Measurements from ENCODE around the gene XIRP1. TPM values are rescaled to one million over a fixed set of nuclear protein-coding genes. Genes with fewer than 3 reads are reported as not detected.

The XIRP1 gene
- total RNA-seq, 1 donor from 2014 or later: 0.21 TPM

GRCh38 chr3:39205131-39205530, 12.7 kb upstream of the XIRP1 start:
- Mint-ChIP-seq H3K27ac (ENCODE audit: unreplicated experiment) (no peak overlapping the region), H3K27me3 (ENCODE audit: unreplicated experiment) (peaks cover 2% of the 10 kb centered on the region), H3K9me3 (ENCODE audit: unreplicated experiment) (no peaks in the 10 kb centered on the region), H3K4me1 (ENCODE audit: unreplicated experiment) (peaks cover 26% of the 10 kb centered on the region), H3K36me3 (ENCODE audit: low read depth, unreplicated experiment) (peaks cover 4% of the 10 kb centered on the region), H3K4me3 (ENCODE audit: unreplicated experiment) (no peak overlapping the region)
- no peak for TF ChIP-seq CTCF (IDR thresholded peaks at IDR 0.05; ENCODE audit: unreplicated experiment)
- DNase-seq (ENCODE audit: low spot score): no peak

- TF ChIP-seq CTCF (IDR thresholded peaks at IDR 0.05; ENCODE audit: unreplicated experiment): no peak
- no peak for DNase-seq (ENCODE audit: low spot score)
- H3K27me3 Mint-ChIP-seq (ENCODE audit: unreplicated experiment): peaks cover 2% of the 10 kb centered on the region
- peaks cover 4% of the 10 kb centered on the region for H3K36me3 Mint-ChIP-seq (ENCODE audit: low read depth, unreplicated experiment)
- no peaks in the 10 kb centered on the region for H3K9me3 Mint-ChIP-seq (ENCODE audit: unreplicated experiment)
- no peak overlapping the region for H3K4me3 Mint-ChIP-seq (ENCODE audit: unreplicated experiment)
- peaks cover 21% of the 10 kb centered on the region for H3K4me1 Mint-ChIP-seq (ENCODE audit: unreplicated experiment)
- H3K27ac Mint-ChIP-seq (ENCODE audit: unreplicated experiment): no peak overlapping the region
Observed at GRCh38 chr3:39203860-39204259, 11.5 kb upstream of the XIRP1 start.

- Mint-ChIP-seq H3K36me3 (ENCODE audit: low read depth, unreplicated experiment) (peaks cover 4% of the 10 kb centered on the region), H3K27ac (ENCODE audit: unreplicated experiment) (no peak overlapping the region)
Observed at GRCh38 chr3:39203402-39203801, 11.0 kb upstream of the XIRP1 start.

GRCh38 chr3:39202094-39202493, 9.7 kb upstream of the XIRP1 start:
- H3K36me3 Mint-ChIP-seq (ENCODE audit: low read depth, unreplicated experiment): peaks cover 4% of the 10 kb centered on the region
- TF ChIP-seq CTCF (IDR thresholded peaks at IDR 0.05; ENCODE audit: unreplicated experiment): no peak

More at GRCh38 chr3:39203402-39203801, 11.0 kb upstream of the XIRP1 start:
- Mint-ChIP-seq H3K27me3 (ENCODE audit: unreplicated experiment) (peaks cover 2% of the 10 kb centered on the region), H3K9me3 (ENCODE audit: unreplicated experiment) (no peaks in the 10 kb centered on the region), H3K4me1 (ENCODE audit: unreplicated experiment) (peaks cover 18% of the 10 kb centered on the region), H3K4me3 (ENCODE audit: unreplicated experiment) (no peak overlapping the region)
- no peak for TF ChIP-seq CTCF (IDR thresholded peaks at IDR 0.05; ENCODE audit: unreplicated experiment)
- no peak for DNase-seq (ENCODE audit: low spot score)

GRCh38 chr3:39196671-39197356, 4.4 kb upstream of the XIRP1 start:
- peaks cover 4% of the 10 kb centered on the region for H3K4me1 Mint-ChIP-seq (ENCODE audit: unreplicated experiment)
- TF ChIP-seq CTCF (IDR thresholded peaks at IDR 0.05; ENCODE audit: unreplicated experiment): no peak
- no peak for DNase-seq (ENCODE audit: low spot score)
- H3K27ac Mint-ChIP-seq (ENCODE audit: unreplicated experiment): no peak overlapping the region
- no peaks in the 10 kb centered on the region for H3K9me3 Mint-ChIP-seq (ENCODE audit: unreplicated experiment)
- H3K36me3 Mint-ChIP-seq (ENCODE audit: low read depth, unreplicated experiment): no peaks in the 10 kb centered on the region
- H3K4me3 Mint-ChIP-seq (ENCODE audit: unreplicated experiment): no peak overlapping the region
- H3K27me3 Mint-ChIP-seq (ENCODE audit: unreplicated experiment): peaks cover 3% of the 10 kb centered on the region

More at GRCh38 chr3:39202094-39202493, 9.7 kb upstream of the XIRP1 start:
- peaks cover 5% of the 10 kb centered on the region for H3K4me1 Mint-ChIP-seq (ENCODE audit: unreplicated experiment)
- H3K27ac Mint-ChIP-seq (ENCODE audit: unreplicated experiment): no peak overlapping the region
- H3K27me3 Mint-ChIP-seq (ENCODE audit: unreplicated experiment): peaks cover 2% of the 10 kb centered on the region
- no peak overlapping the region for H3K4me3 Mint-ChIP-seq (ENCODE audit: unreplicated experiment)
- H3K9me3 Mint-ChIP-seq (ENCODE audit: unreplicated experiment): no peaks in the 10 kb centered on the region
- no peak for DNase-seq (ENCODE audit: low spot score)
